Keratinocyte (primary cell): ENCODE data around the gene ZBTB20.

Experiments
- EZH2 ChIP-seq: IDR thresholded peaks from one replicate; pipeline ENCODE4 v1.6.1; 2012; ENCODE audit warnings: inconsistent platforms, mild to moderate bottlenecking, low read length, moderate library complexity
- TF ChIP-seq, protein P1 (sequence below), 3 experiments: IDR thresholded peaks in 1 of 3; conservative IDR thresholded peaks in 1 of 3; optimal IDR thresholded peaks in 1 of 3; 2 replicates in 2 of 3; 3 replicates in 1 of 3; pipeline versions ENCODE3 to v1.5.1; 2011; ENCODE audit warnings: low read length in 3 of 3, mild to moderate bottlenecking in 3 of 3, moderate library complexity in 2 of 3, control low read depth in 1 of 3, inconsistent platforms in 1 of 3; ENCODE audit not compliant: insufficient read depth in 2 of 3; ENCODE audit errors: extremely low read depth in 1 of 3

DNA sequence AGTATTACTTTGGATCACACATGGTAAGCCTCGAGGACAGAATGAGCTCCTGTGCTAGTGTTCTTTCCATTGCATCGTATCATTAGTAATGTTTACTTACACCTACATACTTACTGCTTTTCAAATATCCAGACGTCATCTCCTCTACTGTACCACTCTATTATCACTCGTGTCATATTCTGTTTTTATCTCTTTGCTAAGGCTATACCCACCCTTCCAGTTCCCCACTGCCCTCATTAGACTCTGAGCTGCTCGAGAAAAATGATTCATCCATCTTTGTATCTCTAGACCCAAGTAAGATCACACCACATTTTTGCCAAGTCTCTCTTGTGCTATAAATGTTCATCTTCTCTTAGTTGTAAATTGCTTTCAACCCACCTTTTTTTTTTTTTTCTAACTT is 607.6 kb downstream of the ZBTB20 start:
- TF ChIP-seq, protein P1, sequence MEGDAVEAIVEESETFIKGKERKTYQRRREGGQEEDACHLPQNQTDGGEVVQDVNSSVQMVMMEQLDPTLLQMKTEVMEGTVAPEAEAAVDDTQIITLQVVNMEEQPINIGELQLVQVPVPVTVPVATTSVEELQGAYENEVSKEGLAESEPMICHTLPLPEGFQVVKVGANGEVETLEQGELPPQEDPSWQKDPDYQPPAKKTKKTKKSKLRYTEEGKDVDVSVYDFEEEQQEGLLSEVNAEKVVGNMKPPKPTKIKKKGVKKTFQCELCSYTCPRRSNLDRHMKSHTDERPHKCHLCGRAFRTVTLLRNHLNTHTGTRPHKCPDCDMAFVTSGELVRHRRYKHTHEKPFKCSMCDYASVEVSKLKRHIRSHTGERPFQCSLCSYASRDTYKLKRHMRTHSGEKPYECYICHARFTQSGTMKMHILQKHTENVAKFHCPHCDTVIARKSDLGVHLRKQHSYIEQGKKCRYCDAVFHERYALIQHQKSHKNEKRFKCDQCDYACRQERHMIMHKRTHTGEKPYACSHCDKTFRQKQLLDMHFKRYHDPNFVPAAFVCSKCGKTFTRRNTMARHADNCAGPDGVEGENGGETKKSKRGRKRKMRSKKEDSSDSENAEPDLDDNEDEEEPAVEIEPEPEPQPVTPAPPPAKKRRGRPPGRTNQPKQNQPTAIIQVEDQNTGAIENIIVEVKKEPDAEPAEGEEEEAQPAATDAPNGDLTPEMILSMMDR (optimal IDR thresholded peaks at IDR 0.05 in 1 of 3, IDR thresholded peaks at IDR 0.05 in 1 of 3, conservative IDR thresholded peaks at IDR 0.05 in 1 of 3; ENCODE audit: extremely low read depth in 1 of 3, insufficient read depth in 2 of 3, low read length in 3 of 3): no peak
- TF ChIP-seq EZH2: no peak
